GM19193 (cell line): ENCODE results near the gene CHMP1B.

Source experiments
- POLR2A ChIP-seq: IDR thresholded peaks from 4 replicates; pipeline ENCODE4 v1.6.1; 2011; ENCODE audit not compliant: insufficient read depth, insufficient read length; ENCODE audit errors: extremely low read depth

CHMP1B gene

GRCh38 chr18:11823545-11823944 is 27.7 kb upstream of the CHMP1B start:
- TF ChIP-seq POLR2A = no peak

DNA sequence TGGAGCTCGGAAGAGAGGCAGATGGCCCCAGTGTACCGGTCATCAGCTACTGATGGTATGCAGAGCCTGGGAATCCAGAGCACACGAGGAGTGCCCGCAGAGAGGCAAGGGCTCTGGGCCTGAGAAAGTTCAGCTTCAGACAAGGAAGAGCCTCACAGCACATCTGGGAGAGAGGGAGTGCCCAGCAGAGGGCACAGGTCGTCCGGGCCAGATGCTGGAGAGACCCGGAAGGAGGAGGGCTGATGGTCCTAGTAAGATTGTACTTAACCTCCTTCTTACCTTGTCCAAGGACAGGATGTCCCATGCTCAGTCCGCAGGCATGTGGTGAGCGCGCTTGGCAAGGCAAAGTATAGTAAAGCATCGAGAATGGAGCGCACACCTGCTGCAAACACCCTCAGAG is 24.4 kb upstream of the CHMP1B start:
- TF ChIP-seq POLR2A = no peak

DNA sequence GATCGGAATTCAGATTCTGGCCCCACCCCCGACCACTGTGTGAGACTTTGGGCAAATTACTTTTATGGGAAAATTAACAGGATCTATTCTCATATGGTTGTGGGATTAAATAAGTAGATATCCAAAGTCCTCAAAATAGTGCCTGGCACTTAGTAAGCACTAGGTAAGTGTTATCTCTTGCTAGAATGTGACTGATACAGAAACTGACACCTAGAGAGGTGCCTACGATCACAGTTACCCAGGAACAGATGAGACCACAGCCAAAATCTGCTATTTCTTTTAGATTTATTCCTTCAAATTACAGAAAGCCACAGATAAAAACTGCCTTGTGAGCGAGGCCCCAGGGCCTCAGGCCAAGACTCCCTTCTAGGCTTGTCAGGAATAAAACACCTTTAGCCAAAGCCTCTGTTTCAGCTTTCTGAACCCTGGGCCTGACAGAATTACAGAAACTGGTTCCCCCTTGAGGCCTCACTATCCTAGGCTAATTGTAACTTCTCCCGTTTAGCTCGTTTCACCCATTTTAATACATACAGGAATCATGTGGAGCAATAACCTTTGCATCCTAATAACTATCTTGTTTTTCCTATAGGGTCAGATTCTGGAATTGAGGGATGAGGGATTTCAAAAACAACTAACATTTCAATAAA is 22.3 kb upstream of the CHMP1B start:
- TF ChIP-seq POLR2A = no peak

- no peak for TF ChIP-seq POLR2A
Observed at GRCh38 chr18:11830585-11830984, 20.6 kb upstream of the CHMP1B start.

DNA sequence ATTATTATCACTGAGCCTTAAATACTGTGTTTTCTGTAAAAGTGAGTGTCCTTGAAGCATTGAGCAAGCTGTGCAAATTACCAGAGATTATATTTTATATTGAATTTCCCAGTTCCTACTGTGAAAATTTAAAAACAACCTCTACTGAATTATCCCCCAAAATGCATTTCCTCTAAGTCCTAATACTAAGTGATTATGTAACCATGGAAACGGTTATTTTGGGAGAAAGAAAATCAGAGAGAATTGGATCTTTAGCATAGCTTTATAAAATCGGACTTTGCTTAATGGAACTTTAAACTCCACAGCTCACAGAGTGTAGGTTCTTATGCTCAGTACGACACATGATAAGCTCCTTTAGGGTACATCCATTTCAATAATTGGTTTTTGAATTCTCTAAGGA is 19.3 kb upstream of the CHMP1B start:
- no peak for TF ChIP-seq POLR2A

- TF ChIP-seq POLR2A = no peak
Observed at GRCh38 chr18:11834772-11835171, 16.4 kb upstream of the CHMP1B start.

DNA sequence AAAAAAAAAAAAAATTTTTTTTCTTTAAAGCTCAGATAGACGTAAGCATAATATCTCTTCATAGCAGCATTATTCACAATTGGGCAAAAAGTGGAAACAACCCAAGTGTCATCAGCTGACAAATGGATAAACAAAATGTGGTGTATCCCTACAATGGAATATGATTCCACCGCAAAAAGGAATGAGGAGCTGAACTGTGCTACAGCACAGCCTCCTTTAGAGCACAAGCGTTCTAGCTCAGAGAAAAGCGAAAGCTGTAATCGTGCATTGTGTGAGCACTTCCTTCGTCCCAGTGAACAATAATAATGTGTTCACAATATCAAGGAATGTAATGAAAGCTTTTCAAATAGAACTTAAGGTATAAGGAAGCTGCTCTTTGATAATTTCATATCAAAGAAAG is 11.7 kb upstream of the CHMP1B start:
- no peak for TF ChIP-seq POLR2A

DNA sequence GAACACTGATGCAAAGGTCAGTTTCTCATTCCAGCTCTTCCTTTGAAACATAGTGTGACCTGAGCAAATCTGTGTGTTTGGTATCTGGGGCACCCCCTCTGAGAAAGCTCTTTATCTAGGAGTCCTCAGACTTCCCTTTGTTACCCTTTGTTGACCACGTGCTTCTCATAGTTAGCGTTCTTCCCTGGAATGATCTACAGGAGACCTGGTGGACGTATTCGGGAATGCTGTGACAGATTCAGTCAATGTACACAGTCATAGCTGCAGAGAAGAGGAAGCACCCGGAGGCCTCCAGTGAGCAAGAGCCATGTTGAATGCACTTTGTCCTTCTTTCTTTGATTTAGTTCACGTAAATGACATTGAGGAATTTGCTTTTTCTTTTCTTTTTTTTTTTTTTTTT is 10.7 kb upstream of the CHMP1B start:
- no peak for TF ChIP-seq POLR2A

DNA sequence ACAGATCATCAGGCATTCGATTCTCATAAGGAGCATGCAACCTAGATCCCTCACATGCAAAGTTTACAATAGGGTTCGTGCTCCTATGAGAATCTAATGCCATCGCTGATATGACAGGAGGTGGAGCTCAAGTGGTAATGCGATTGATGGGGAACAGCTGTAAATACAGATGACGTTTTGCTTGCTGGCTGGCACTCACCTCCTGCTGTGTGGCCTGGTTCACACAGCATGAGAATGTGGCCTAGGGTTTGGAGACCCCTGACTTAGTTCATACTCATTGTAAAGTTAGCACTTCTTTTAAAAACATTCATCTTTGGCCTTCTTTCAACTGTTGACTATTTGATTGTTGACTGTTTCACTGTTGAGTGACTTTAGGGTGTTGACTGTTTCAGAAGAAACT is 8.7 kb upstream of the CHMP1B start:
- TF ChIP-seq POLR2A = no peak

- no peak for TF ChIP-seq POLR2A
Observed at GRCh38 chr18:11844436-11844835, 6.8 kb upstream of the CHMP1B start.

GRCh38 chr18:11845654-11846053 is 5.6 kb upstream of the CHMP1B start:
- TF ChIP-seq POLR2A = no peak

- TF ChIP-seq POLR2A = no peak
Observed at GRCh38 chr18:11847811-11848210, 3.4 kb upstream of the CHMP1B start.

DNA sequence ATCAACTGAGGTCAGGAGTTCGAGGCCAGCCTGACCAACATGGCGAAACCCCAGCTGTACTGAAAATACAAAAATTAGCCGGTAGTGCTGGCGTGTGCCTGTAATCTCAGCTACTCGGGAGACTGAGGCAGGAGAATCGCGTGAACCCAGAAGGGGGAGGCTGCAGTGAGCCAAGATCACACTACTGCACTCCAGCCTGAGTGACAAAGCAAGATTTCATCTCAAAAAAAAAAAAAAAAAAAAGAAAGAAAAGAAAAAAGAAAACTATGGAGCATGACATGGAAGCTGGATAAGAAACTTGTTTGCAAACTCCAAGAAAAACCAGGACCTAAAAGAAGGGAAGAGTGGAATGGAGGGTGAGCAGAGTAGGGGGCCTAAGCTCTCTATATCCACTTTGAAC is 1.9 kb upstream of the CHMP1B start:
- TF ChIP-seq POLR2A = no peak

GRCh38 chr18:11849841-11850634 is 1.2 kb upstream of the CHMP1B start:
- no peak for TF ChIP-seq POLR2A

GRCh38 chr18:11850821-11851145 is 430 bp upstream of the CHMP1B start:
- no peak for TF ChIP-seq POLR2A

DNA sequence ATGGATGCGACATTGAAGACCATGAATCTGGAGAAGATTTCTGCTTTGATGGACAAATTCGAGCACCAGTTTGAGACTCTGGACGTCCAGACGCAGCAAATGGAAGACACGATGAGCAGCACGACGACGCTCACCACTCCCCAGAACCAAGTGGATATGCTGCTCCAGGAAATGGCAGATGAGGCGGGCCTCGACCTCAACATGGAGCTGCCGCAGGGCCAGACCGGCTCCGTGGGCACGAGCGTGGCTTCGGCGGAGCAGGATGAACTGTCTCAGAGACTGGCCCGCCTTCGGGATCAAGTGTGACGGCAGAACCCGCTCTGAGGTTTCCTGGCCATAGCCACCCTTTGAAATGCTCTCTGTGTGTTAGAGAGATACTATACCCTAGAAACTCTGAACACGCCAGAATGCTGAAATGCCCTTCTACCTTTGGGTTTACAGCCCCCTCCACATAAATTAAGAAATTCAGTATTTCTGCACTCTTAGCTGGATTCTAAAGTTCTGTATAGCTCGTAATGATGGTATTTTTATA is 659 bp downstream of the CHMP1B start:
- TF ChIP-seq POLR2A = no peak
